HepG2 (cell line): ENCODE results near the gene HES6. TPM values are rescaled to one million over a fixed set of nuclear protein-coding genes. Genes with fewer than 3 reads are reported as not detected.

Experiments used
- ATAC-seq: fragments of 200-7000 bp; cut with Tn5 transposase; 3 replicates; pipeline ENCODE4 v1.9.1; 2020; ENCODE audit warnings: mild to moderate bottlenecking, moderate library complexity
- BruUV-seq: library from RNA; stranded (reverse); fragments of 400-500 nt; replicated peaks from 2 replicates; lab custom pipeline; 2021; lab: Mats Ljungman, UMichigan
- CTCF ChIA-PET: fragments of 300-600 bp; formaldehyde crosslinking; extraction: SDS; loops from one replicate; lab custom pipeline; 2021; ENCODE audit warnings: low total read pairs, inconsistent platforms, low intra/inter-chr PET ratio; lab: Yijun Ruan, JAX
- POLR2A ChIA-PET: fragments of 350-600 bp; sonication (Branson Sonifier 250); formaldehyde crosslinking; loops from one replicate; lab custom pipeline; 2020; ENCODE audit warnings: antibody characterized with exemption, inconsistent platforms; lab: Yijun Ruan, JAX
- DNase-seq: peaks from one replicate; pipeline ENCODE4 v3.0.0-alpha.2; 2015; ENCODE audit warnings: low spot score
- FAIRE-seq: peaks from 3 replicates; lab custom pipeline; 2011; peaks lifted over from hg19 to GRCh38; lab: Jason Lieb, UNC
- H2AFZ ChIP-seq: one replicate; pipeline ENCODE4 v1.6.1; 2011; ENCODE audit warnings: low read length, inconsistent platforms
- H3K27ac ChIP-seq: fragments of 300-600 bp; 3 replicates; pipeline ENCODE4 v1.8.0; 2011; ENCODE audit warnings: mixed run types, mild to moderate bottlenecking, mixed read lengths, low read length, inconsistent platforms; ENCODE audit not compliant: insufficient read depth; ENCODE audit errors: extremely low read length
- H3K27me3 ChIP-seq, 2 experiments: fragments of 200-600 bp in 1 of 2; 2 replicates in 1 of 2; 3 replicates in 1 of 2; pipeline versions ENCODE4 v1.6.0 to v1.8.0; 2011; ENCODE audit warnings: low read length in 2 of 2, mild to moderate bottlenecking in 2 of 2, moderate library complexity in 2 of 2, inconsistent platforms in 1 of 2; ENCODE audit not compliant: insufficient read depth in 2 of 2, control insufficient read depth in 1 of 2
- H3K36me3 ChIP-seq, 2 experiments: fragments of 200-600 bp in 1 of 2; replicated peaks in 1 of 2; 2 replicates in 1 of 2; 3 replicates in 1 of 2; pipeline versions ENCODE4 v1.5.1 to v1.8.0; 2011; ENCODE audit warnings: low read length in 2 of 2, inconsistent platforms in 1 of 2; ENCODE audit not compliant: insufficient read depth in 2 of 2, control insufficient read depth in 1 of 2
- H3K4me1 ChIP-seq: 2 replicates; pipeline ENCODE4 v1.5.1; 2012; ENCODE audit warnings: low read length, inconsistent platforms; ENCODE audit not compliant: insufficient read depth
- H3K4me2 ChIP-seq: 2 replicates; pipeline ENCODE4 v1.6.0; 2011; ENCODE audit warnings: low read depth, low read length, inconsistent platforms
- H3K4me3 ChIP-seq, 3 experiments: fragments of 200-600 bp in 1 of 3; sonication (generic), shearing (Covaris generic) in 1 of 3; replicated peaks in 1 of 3; 2 replicates each; pipeline ENCODE4 v1.5.1; 2011 to 2016; ENCODE audit warnings: low read length in 3 of 3, inconsistent platforms in 2 of 3, low read depth in 2 of 3, mild to moderate bottlenecking in 2 of 3, control low read depth in 1 of 3, mixed read lengths in 1 of 3; ENCODE audit not compliant: insufficient read depth in 1 of 3
- H3K79me2 ChIP-seq: one replicate; pipeline ENCODE4 v1.6.1; 2011; ENCODE audit warnings: low read length, inconsistent platforms; ENCODE audit not compliant: insufficient read depth
- H3K9ac ChIP-seq: 2 replicates; pipeline ENCODE4 v1.6.0; 2011; ENCODE audit warnings: mild to moderate bottlenecking, low read depth, low read length, inconsistent platforms; ENCODE audit not compliant: insufficient read depth
- H3K9me3 ChIP-seq: 2 replicates; pipeline ENCODE4 v1.5.1; 2012; ENCODE audit warnings: mild to moderate bottlenecking, low read length
- H4K20me1 ChIP-seq: 2 replicates; pipeline ENCODE4 v1.6.0; 2011; ENCODE audit warnings: inconsistent platforms, mild to moderate bottlenecking, low read length, moderate library complexity; ENCODE audit not compliant: insufficient read depth
- KDM2A ChIP-seq: sonication (generic); formaldehyde crosslinking; IDR thresholded peaks from 2 replicates; pipeline ENCODE4 v1.4.0; 2020; ENCODE audit warnings: low read depth, missing genetic modification reagents, borderline replicate concordance
- NFATC3 ChIP-seq: sonication (generic); formaldehyde crosslinking; IDR thresholded peaks from 2 replicates; pipeline ENCODE4 v1.5.1; 2020; ENCODE audit warnings: mild to moderate bottlenecking, missing genetic modification reagents
- NRL ChIP-seq: sonication (generic); formaldehyde crosslinking; IDR thresholded peaks from 2 replicates; pipeline ENCODE4 v1.5.0; 2020; ENCODE audit warnings: missing genetic modification reagents, mild to moderate bottlenecking, moderate library complexity, borderline replicate concordance
- PHB2 ChIP-seq: fragments of 450-650 bp; IDR thresholded peaks from 2 replicates; pipeline ENCODE4 v1.6.1; 2018; ENCODE audit not compliant: partially characterized antibody
- ZNF17 ChIP-seq: sonication (generic); formaldehyde crosslinking; IDR thresholded peaks from 2 replicates; pipeline ENCODE4 v1.5.0; 2020; ENCODE audit warnings: mild to moderate bottlenecking, missing genetic modification reagents
- ZNF180 ChIP-seq: sonication (generic); formaldehyde crosslinking; IDR thresholded peaks from 2 replicates; pipeline ENCODE4 v1.4.0; 2020; ENCODE audit warnings: low read depth, missing genetic modification reagents, borderline replicate concordance
- ZNF629 ChIP-seq: sonication (generic); formaldehyde crosslinking; conservative IDR thresholded peaks from 2 replicates; pipeline ENCODE4 v1.5.0; 2020; ENCODE audit warnings: missing genetic modification reagents
- ZNF772 ChIP-seq: sonication (generic); formaldehyde crosslinking; IDR thresholded peaks from 2 replicates; pipeline ENCODE4 v1.5.0; 2020; ENCODE audit warnings: mild to moderate bottlenecking, missing genetic modification reagents
- ZNF816 ChIP-seq: sonication (generic); formaldehyde crosslinking; IDR thresholded peaks from 2 replicates; pipeline ENCODE4 v1.8.0; 2022; ENCODE audit warnings: missing genetic modification reagents, mild to moderate bottlenecking, borderline replicate concordance
- ZSCAN9 ChIP-seq: IDR thresholded peaks from 2 replicates; pipeline ENCODE4 v1.6.1; 2016; ENCODE audit warnings: borderline replicate concordance
- WGBS: methylation state at CpG from one replicate; pipeline ENCODE4 v1.1.6; 2017; ENCODE audit warnings: low lambda C conversion rate; 5-methylcytosine and 5-hydroxymethylcytosine counted together
- in situ Hi-C: cut with HindIII; loops from 2 replicates; pipeline ENCODE4 v1.10.0; 2017; ENCODE audit warnings: low pct_unique_long_range_greater_than_20kb; ENCODE audit not compliant: extremely low pct_ligation_motif_present
- intact Hi-C: fragments of 100-400 bp; cut with micrococcal nuclease; formaldehyde crosslinking; loops from one replicate; pipeline ENCODE4 v1.10.0; 2022; ENCODE audit not compliant: unreplicated experiment
- polyA plus RNA-seq, 8 experiments: library from polyadenylated mRNA; depleted of rRNA in 3 of 8; stranded (reverse) in 7 of 8; unstranded in 1 of 8; fragments of >200 nt; fragmentation: Illumina TruSeq in 4 of 8; extraction: Trizol in 4 of 8; gene quantifications; 2 replicates each; pipeline versions ENCODE4 v1.2.1 to v1.2.3, GENCODE V29; 2011 to 2016; ENCODE audit warnings: low read depth in 4 of 8, missing spikeins in 1 of 8, mixed read lengths in 1 of 8; ENCODE audit not compliant: insufficient read depth in 1 of 8
- total RNA-seq, 5 experiments: library from RNA; depleted of rRNA; stranded (reverse); fragments of >200 nt; fragmentation: Illumina TruSeq; extraction: Trizol; gene quantifications; 2 replicates each; pipeline ENCODE4 v1.2.3, GENCODE V29; 2016; ENCODE audit warnings: low read depth in 1 of 5
- TF ChIP-seq, protein P1 (sequence below): sonication (generic); formaldehyde crosslinking; IDR thresholded peaks from 2 replicates; pipeline ENCODE4 v1.9.0; 2022; ENCODE audit warnings: missing genetic modification reagents, mild to moderate bottlenecking, borderline replicate concordance
- TF ChIP-seq, protein P2 (sequence below): sonication (generic); formaldehyde crosslinking; IDR thresholded peaks from 2 replicates; pipeline ENCODE4 v1.5.0; 2020; ENCODE audit warnings: mild to moderate bottlenecking, missing genetic modification reagents, borderline replicate concordance

The HES6 gene
- total and polyA plus RNA-seq, 2 of the 13 experiments (the other 11 are each of a cell fraction or from before 2014, with no cell fraction given) = 19.5 to 82.8 TPM

- 0 out of 2 replicates have a peak, but pooled peaks have one; percentile 45 for TF ChIP-seq NFATC3 (CRISPR knock-in tag)
- TF ChIP-seq ZNF772 (CRISPR knock-in tag) = peak; percentile 77; the same call in 1 of the 2 replicates
- TF ChIP-seq, all 625 proteins: peak for 295
These were observed 49.1 kb upstream of the HES6 start (continued) for GRCh38 chr2:238288650-238289573.

DNA sequence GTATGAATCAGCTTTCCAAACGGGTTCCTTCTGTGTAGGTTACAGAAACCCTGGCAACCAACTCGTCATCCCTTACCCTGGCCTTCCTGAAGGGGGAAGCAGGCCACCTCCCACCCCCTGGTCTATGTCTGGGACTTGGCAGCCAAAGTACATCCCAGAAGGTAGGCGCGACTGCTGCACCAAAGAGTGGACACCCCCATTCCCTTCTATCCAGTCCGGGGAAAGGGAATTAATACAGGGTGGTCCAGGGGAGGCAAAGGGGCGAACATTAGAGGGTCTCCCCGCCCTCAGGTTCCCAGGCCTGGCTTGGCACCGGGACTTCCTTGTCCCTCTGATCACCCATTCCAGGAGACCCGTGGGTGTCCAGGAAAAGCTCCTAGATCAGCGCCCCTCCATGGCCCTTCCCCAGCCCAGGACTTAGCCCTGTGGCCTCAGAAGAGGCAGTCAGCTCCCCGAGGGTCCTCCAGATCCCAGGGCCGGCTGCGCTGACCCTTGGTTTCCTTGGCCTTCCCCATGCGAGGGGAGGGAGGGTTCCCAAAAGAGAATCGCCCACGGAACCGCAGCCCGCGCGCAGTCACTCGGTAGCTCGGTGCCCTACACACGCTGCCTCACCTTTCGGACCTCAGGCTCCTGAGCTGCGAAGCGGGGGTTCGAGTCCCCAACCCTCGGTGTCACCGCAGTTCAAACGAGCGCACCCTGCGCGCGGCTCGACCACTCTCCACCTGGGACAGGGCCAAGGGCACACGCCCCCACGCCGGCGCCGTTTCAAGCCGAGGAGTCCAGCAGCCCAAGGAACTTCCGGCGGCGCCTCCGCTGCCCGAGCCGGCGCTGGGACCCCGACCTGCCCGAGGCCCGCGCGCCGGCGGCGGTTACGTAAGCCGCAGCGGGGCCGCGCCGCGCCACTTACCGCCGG is 48.2 kb upstream of the HES6 start, which contains the start of gene PER2:
PER2 (minus strand) TSS at position 874 of the 913 bp plus-strand sequence. CDS start 10,674 bp downstream, outside the sequence.
- Histone ChIP-seq H3K4me2 (peak within 1 kb of the TSS; percentile 96), H4K20me1 (peaks cover 4% of the 10 kb centered on the region; the same call in 1 of the 2 replicates), H3K4me1 (peaks cover 67% of the 10 kb centered on the region), H3K79me2 (peaks cover 52% of the 10 kb centered on the region), H3K36me3 (peaks cover under 1 to 6% of the 10 kb centered on the region in 2 experiments; a peak in 1 of 5 replicates), H3K27ac (peak within 1 kb of the TSS; percentile 99), H2AFZ (no peak within 1 kb of the TSS), H3K9me3 (no peaks in the 10 kb centered on the region), H3K4me3 (peak within 1 kb of the TSS; percentile 75 to 99 (median 87)), H3K27me3 (no peaks in the 10 kb centered on the region; a peak in 1 of 5 replicates), H3K9ac (peak within 1 kb of the TSS; percentile 99)
- ChIA-PET POLR2A (interaction anchor here (0.8 to 7.3 kb wide), 10 partner anchors 10 to 85 kb away, joined by 3 to 44 read pairs (median 4); partner anchors contain the start of genes HES6 and ILKAP), CTCF (interaction anchor here (1.5 kb wide), 1 partner anchor 25 kb away, joined by 4 read pairs; no protein-coding TSS in a partner anchor)
- in situ Hi-C loops = no loop called here
- peak; percentile 47 for ATAC-seq
- BruUV-seq = no TSS peak
- peak; percentile 36 for FAIRE-seq
- 0% methylated on average over 21 of the region's 65 CpGs for WGBS
- peak; percentile 84 for DNase-seq
- intact Hi-C loops = loop anchor here (5.0 kb wide), 2 partner anchors 34 to 226 kb away; partner anchors contain the start of genes SCLY and TRAF3IP1
- TF ChIP-seq ZNF17 (CRISPR knock-in tag) = no peak
- no peak for TF ChIP-seq PHB2
- TF ChIP-seq KDM2A (CRISPR knock-in tag) = no peak
- TF ChIP-seq ZNF629 (CRISPR knock-in tag) = 0 out of 2 replicates have a peak, but pooled peaks have one; percentile 32
- TF ChIP-seq, protein P1, sequence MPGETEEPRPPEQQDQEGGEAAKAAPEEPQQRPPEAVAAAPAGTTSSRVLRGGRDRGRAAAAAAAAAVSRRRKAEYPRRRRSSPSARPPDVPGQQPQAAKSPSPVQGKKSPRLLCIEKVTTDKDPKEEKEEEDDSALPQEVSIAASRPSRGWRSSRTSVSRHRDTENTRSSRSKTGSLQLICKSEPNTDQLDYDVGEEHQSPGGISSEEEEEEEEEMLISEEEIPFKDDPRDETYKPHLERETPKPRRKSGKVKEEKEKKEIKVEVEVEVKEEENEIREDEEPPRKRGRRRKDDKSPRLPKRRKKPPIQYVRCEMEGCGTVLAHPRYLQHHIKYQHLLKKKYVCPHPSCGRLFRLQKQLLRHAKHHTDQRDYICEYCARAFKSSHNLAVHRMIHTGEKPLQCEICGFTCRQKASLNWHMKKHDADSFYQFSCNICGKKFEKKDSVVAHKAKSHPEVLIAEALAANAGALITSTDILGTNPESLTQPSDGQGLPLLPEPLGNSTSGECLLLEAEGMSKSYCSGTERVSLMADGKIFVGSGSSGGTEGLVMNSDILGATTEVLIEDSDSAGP (CRISPR knock-in tag) = peak; percentile 39
- no peak; the same call in 1 of the 2 replicates for TF ChIP-seq ZNF816 (CRISPR knock-in tag)
- peak; percentile 82; the same call in 1 of the 2 replicates for TF ChIP-seq NRL (CRISPR knock-in tag)
- TF ChIP-seq, protein P2, sequence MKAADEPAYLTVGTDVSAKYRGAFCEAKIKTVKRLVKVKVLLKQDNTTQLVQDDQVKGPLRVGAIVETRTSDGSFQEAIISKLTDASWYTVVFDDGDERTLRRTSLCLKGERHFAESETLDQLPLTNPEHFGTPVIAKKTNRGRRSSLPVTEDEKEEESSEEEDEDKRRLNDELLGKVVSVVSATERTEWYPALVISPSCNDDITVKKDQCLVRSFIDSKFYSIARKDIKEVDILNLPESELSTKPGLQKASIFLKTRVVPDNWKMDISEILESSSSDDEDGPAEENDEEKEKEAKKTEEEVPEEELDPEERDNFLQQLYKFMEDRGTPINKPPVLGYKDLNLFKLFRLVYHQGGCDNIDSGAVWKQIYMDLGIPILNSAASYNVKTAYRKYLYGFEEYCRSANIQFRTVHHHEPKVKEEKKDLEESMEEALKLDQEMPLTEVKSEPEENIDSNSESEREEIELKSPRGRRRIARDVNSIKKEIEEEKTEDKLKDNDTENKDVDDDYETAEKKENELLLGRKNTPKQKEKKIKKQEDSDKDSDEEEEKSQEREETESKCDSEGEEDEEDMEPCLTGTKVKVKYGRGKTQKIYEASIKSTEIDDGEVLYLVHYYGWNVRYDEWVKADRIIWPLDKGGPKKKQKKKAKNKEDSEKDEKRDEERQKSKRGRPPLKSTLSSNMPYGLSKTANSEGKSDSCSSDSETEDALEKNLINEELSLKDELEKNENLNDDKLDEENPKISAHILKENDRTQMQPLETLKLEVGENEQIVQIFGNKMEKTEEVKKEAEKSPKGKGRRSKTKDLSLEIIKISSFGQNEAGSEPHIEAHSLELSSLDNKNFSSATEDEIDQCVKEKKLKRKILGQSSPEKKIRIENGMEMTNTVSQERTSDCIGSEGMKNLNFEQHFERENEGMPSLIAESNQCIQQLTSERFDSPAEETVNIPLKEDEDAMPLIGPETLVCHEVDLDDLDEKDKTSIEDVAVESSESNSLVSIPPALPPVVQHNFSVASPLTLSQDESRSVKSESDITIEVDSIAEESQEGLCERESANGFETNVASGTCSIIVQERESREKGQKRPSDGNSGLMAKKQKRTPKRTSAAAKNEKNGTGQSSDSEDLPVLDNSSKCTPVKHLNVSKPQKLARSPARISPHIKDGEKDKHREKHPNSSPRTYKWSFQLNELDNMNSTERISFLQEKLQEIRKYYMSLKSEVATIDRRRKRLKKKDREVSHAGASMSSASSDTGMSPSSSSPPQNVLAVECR (CRISPR knock-in tag) = peak; percentile 38; the same call in 1 of the 2 replicates
- TF ChIP-seq ZNF180 (CRISPR knock-in tag) = peak; percentile 51; the same call in 1 of the 2 replicates
- no peak for TF ChIP-seq ZSCAN9
